K562 treated with DMSO at 1 percent for 4 hours (cell line): Measurements from ENCODE around the gene PRKAG2. TPM values are rescaled to one million over a fixed set of nuclear protein-coding genes. Genes with fewer than 3 reads are reported as not detected.

ENCODE experiments used
- total RNA-seq: library from RNA; unstranded; fragments of 300-600 nt; gene quantifications from 2 replicates; pipeline ENCODE4 v1.2.3, GENCODE V29; 2022; ENCODE audit not compliant: insufficient read depth

The PRKAG2 gene
- total RNA-seq: 1.0 and 1.6 TPM in 2 replicates

DNA sequence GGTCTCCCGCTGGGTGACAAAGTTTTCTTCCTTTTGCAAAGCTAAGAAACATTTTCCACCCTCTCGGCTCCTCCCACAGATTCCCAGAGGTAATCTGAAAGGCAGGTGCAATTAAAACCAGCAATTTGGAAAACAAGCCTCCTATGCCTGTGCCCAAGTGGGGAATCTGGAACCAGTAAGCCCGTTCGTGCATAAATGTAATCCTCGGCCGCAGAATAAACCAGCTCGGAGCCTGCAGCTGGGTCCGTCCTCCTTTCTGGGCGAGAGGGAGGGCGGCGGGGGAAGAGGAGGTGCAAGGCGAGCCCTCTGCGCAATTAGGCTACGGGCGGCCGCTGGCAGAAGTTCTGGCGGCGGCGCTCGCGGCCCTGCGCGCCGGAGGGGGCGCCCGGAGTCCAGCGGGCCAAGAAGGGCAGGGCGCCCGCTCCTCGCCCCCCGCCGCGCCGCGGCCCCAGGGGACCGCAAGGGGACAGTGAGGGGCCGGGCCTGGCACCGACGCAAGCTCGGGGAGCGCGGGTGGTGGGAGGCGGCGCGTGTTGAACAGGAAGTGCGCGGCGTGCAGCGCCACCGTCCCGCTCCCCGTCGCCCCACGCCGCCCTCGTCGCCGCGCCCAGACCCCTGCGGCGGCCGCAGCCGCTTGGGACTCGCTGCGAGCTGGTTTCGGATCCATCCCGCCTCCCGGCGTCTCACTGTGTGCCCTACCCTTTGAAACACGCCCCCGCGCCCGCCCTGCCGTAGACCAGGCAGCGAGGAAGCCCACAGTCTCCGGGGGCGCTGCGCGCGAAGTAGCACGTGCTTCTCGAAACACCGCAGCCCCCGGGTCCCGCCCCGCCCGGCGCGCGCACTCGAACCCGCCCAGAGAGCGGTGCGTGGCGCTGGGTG lies at the start of gene PRKAG2:
TSS of gene PRKAG2 (minus strand) at position 217 of the 879 bp plus-strand sequence. CDS start 495 bp downstream, outside the sequence.

GRCh38 chr7:151519765-151520418 lies 357.0 kb downstream of the PRKAG2 start, which contains the start of gene RHEB:
Gene RHEB, minus strand, starts transcription at chr7:151519895. Its CDS starts 384 bp downstream, at chr7:151519511.

Other genes starting within 250 kb of the PRKAG2 start
- gene GALNTL5, start 79.3 kb upstream of the PRKAG2 start, total RNA-seq: not detected in 2 replicates
- 22.0 and 23.8 TPM in 2 replicates for gene GALNT11, start 148.6 kb upstream of the PRKAG2 start, total RNA-seq